HepG2 (cell line): Measurements from ENCODE around the gene RPUSD4. TPM values are rescaled to one million over a fixed set of nuclear protein-coding genes. Genes with fewer than 3 reads are reported as not detected.

Experiments
- ELF1 ChIP-seq: sonication (generic); formaldehyde crosslinking; IDR thresholded peaks from 2 replicates; pipeline ENCODE4 v1.4.0; 2020; ENCODE audit warnings: missing genetic modification reagents
- ESRRA ChIP-seq: sonication (generic); formaldehyde crosslinking; IDR thresholded peaks from 2 replicates; pipeline ENCODE4 v1.5.1; 2020; ENCODE audit warnings: mild to moderate bottlenecking, low read depth, missing genetic modification reagents
- GMEB1 ChIP-seq: sonication (generic); formaldehyde crosslinking; IDR thresholded peaks from 2 replicates; pipeline ENCODE4 v1.5.1; 2020; ENCODE audit warnings: missing genetic modification reagents, mild to moderate bottlenecking, borderline replicate concordance
- JUN ChIP-seq: sonication (generic); formaldehyde crosslinking; IDR thresholded peaks from 2 replicates; pipeline ENCODE4 v1.4.0; 2020; ENCODE audit warnings: mild to moderate bottlenecking, missing genetic modification reagents
- JUNB ChIP-seq: sonication (generic); formaldehyde crosslinking; IDR thresholded peaks from 2 replicates; pipeline ENCODE4 v1.8.0; 2022; ENCODE audit warnings: missing genetic modification reagents, mild to moderate bottlenecking, borderline replicate concordance
- KDM6A ChIP-seq: IDR thresholded peaks from 2 replicates; pipeline ENCODE4 v1.6.1; 2016; ENCODE audit warnings: low read depth
- KLF6 ChIP-seq: IDR thresholded peaks from 2 replicates; pipeline ENCODE4 v1.8.0; 2016; ENCODE audit warnings: missing biosample characterization, missing genetic modification reagents
- NAIF1 ChIP-seq: sonication (generic); formaldehyde crosslinking; IDR thresholded peaks from 2 replicates; pipeline ENCODE4 v1.5.0; 2020; ENCODE audit warnings: mild to moderate bottlenecking, missing genetic modification reagents, borderline replicate concordance
- SALL1 ChIP-seq: sonication (generic); formaldehyde crosslinking; IDR thresholded peaks from 2 replicates; pipeline ENCODE4 v1.8.0; 2022; ENCODE audit warnings: mild to moderate bottlenecking, missing genetic modification reagents
- ZFP41 ChIP-seq: sonication (generic); formaldehyde crosslinking; IDR thresholded peaks from 2 replicates; pipeline ENCODE4 v1.4.0; 2020; ENCODE audit warnings: mild to moderate bottlenecking, missing genetic modification reagents, borderline replicate concordance
- ZKSCAN5 ChIP-seq: sonication (generic); formaldehyde crosslinking; IDR thresholded peaks from 2 replicates; pipeline ENCODE4 v1.5.1; 2020; ENCODE audit warnings: mild to moderate bottlenecking, missing genetic modification reagents
- ZNF512 ChIP-seq: sonication (generic); formaldehyde crosslinking; IDR thresholded peaks from 2 replicates; pipeline ENCODE4 v1.4.0; 2020; ENCODE audit warnings: mild to moderate bottlenecking, missing genetic modification reagents
- ZNF788 ChIP-seq: sonication (generic); formaldehyde crosslinking; IDR thresholded peaks from 2 replicates; pipeline ENCODE4 v1.5.0; 2020; ENCODE audit warnings: mild to moderate bottlenecking, missing genetic modification reagents, borderline replicate concordance
- ZSCAN5A ChIP-seq: sonication (generic); formaldehyde crosslinking; IDR thresholded peaks from 2 replicates; pipeline ENCODE4 v1.8.0; 2022; ENCODE audit warnings: mild to moderate bottlenecking, missing genetic modification reagents, borderline replicate concordance
- polyA plus RNA-seq, 8 experiments: library from polyadenylated mRNA; depleted of rRNA in 3 of 8; stranded (reverse) in 7 of 8; unstranded in 1 of 8; fragments of >200 nt; fragmentation: Illumina TruSeq in 4 of 8; extraction: Trizol in 4 of 8; gene quantifications; 2 replicates each; pipeline versions ENCODE4 v1.2.1 to v1.2.3, GENCODE V29; 2011 to 2016; ENCODE audit warnings: low read depth in 4 of 8, missing spikeins in 1 of 8, mixed read lengths in 1 of 8; ENCODE audit not compliant: insufficient read depth in 1 of 8
- total RNA-seq, 5 experiments: library from RNA; depleted of rRNA; stranded (reverse); fragments of >200 nt; fragmentation: Illumina TruSeq; extraction: Trizol; gene quantifications; 2 replicates each; pipeline ENCODE4 v1.2.3, GENCODE V29; 2016; ENCODE audit warnings: low read depth in 1 of 5

The RPUSD4 gene
- total and polyA plus RNA-seq, 2 of the 13 experiments (the other 11 are each of a cell fraction or from before 2014, with no cell fraction given): 45.0 to 52.9 TPM

- TF ChIP-seq ESRRA (CRISPR knock-in tag) (0 out of 2 replicates have a peak, but pooled peaks have one; percentile 48), NAIF1 (CRISPR knock-in tag) (no peak), SALL1 (peak; percentile 85), ZSCAN5A (CRISPR knock-in tag) (peak; percentile 15; the same call in 1 of the 2 replicates), ZKSCAN5 (CRISPR knock-in tag) (no peak), GMEB1 (CRISPR knock-in tag) (peak; percentile 77; the same call in 1 of the 2 replicates), KLF6 (CRISPR knock-in tag) (no peak), KDM6A (no peak), ELF1 (CRISPR knock-in tag) (peak; percentile 67; the same call in 1 of the 2 replicates), ZFP41 (CRISPR knock-in tag) (peak; percentile 28; the same call in 1 of the 2 replicates), JUNB (CRISPR knock-in tag) (no peak), ZNF788 (CRISPR knock-in tag) (peak; percentile 59; the same call in 1 of the 2 replicates), JUN (peak; percentile 13), ZNF512 (CRISPR knock-in tag) (no peak)
Observed at GRCh38 chr11:126211236-126212088, at the start of gene RPUSD4, which contains the start of gene FAM118B (continued).
